Dermis blood vessel endothelial cell (primary cell): Measurements from ENCODE around the gene ACSM5. TPM values are rescaled to one million over a fixed set of nuclear protein-coding genes. Genes with fewer than 3 reads are reported as not detected.

ENCODE experiments used
- DNase-seq: peaks from one replicate; pipeline ENCODE4 v3.0.0; 2010
- total RNA-seq: library from RNA; depleted of rRNA; stranded (reverse); fragments of >200 nt; gene quantifications from 2 replicates; pipeline ENCODE4 v1.2.3, GENCODE V29; 2014

Gene ACSM5
- 0.74 and 2.0 TPM in 2 replicates for total RNA-seq

GRCh38 chr16:20409398-20410120, at the start of gene ACSM5:
Gene ACSM5, plus strand, starts transcription at chr16:20409534. Its CDS starts 1,951 bp downstream, at chr16:20411485.
- DNase-seq: no peak

DNA sequence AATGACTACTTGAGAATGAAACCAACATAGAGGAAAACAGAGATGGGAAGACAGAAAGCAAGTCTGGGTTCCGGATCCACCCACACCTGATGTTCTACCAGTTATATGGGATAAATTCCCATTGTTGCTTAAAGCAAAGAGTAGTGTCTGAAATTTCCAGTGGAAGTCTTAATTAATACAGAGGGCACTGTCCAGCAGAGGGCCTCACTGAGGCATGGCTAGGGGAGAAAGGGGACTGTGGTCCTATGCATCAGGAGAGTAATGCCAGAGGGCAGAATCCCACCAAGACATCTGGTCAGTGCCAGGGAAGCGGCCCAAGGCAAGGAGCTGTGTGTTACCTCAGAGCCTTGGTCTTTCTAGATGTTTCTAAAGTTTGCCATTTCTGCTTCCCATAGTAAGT, 49.3 kb upstream of the ACSM5 start:
- DNase-seq: no peak

DNA sequence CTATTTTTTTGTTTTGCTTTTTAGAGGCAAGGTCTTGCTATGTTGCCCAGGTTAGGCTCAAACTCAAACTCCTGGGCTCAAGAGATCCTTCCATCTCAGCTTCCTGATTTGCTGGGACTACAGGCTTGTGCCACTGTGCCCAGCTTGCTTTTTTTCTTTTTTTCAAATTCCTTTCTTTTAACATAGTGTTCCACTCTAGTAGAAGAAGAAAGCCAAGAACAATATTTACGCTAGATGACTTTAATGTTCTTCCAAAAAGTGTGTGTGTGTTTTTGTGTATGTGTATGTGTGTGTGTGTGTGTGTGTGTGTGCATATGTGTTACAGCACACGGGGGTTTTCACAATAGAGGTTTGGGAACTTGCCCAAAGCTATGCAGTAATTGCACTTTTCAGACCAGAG, 46.1 kb upstream of the ACSM5 start:
- DNase-seq: no peak

DNA sequence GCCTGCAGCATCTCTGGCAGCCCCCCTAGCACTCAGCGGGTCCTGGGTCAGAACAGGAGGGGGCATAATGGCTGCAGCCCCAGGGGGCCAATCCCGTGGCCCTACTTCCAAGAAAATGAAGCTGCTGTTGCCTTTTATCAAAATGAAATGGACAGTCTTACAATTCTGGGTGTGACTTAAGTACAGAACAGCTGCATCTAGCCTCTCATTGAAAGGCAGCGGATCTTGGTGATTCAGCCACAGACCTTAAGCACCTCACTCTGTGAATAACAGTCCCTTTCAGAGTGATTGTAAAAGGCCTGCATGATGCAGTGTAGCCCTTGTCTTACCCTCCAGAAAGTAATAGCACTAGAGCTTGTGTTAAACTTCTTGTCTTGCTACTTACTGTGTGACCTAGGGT, 45.3 kb upstream of the ACSM5 start:
- no peak for DNase-seq

- no peak for DNase-seq
Observed at GRCh38 chr16:20369452-20370054, 39.8 kb upstream of the ACSM5 start.

- DNase-seq: no peak
Observed at GRCh38 chr16:20372701-20373100, 36.6 kb upstream of the ACSM5 start.

- no peak for DNase-seq
Observed at GRCh38 chr16:20377181-20377580, 32.2 kb upstream of the ACSM5 start.

- no peak for DNase-seq
Observed at GRCh38 chr16:20380782-20381181, 28.6 kb upstream of the ACSM5 start.

- DNase-seq: no peak
Observed at GRCh38 chr16:20382202-20382948, 27.0 kb upstream of the ACSM5 start.

GRCh38 chr16:20383106-20384029, 26.0 kb upstream of the ACSM5 start:
- DNase-seq: peak; percentile 82

- peak; percentile 74 for DNase-seq
Observed at GRCh38 chr16:20385844-20386832, 23.2 kb upstream of the ACSM5 start.

DNA sequence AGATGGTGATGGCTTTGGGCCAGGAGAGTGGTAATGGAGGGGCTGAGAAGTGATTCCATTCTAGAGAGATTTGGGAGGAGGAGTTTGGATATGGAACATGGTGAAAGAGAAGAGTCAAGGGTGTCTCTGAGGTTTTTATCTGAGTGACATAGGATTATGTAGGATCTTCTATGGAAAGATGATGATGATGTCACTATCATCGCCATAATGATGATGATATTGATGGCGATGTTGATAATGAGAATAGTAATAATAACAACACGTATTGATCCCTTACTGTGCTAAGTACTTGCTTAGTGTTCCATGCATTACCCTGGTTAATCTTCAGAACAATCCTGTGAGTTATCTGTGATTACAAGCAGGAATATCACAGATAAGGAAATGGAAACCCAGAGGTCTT, 21.4 kb upstream of the ACSM5 start:
- no peak for DNase-seq

GRCh38 chr16:20388854-20389253, 20.5 kb upstream of the ACSM5 start:
- DNase-seq: no peak

- no peak for DNase-seq
Observed at GRCh38 chr16:20391045-20391444, 18.3 kb upstream of the ACSM5 start.

DNA sequence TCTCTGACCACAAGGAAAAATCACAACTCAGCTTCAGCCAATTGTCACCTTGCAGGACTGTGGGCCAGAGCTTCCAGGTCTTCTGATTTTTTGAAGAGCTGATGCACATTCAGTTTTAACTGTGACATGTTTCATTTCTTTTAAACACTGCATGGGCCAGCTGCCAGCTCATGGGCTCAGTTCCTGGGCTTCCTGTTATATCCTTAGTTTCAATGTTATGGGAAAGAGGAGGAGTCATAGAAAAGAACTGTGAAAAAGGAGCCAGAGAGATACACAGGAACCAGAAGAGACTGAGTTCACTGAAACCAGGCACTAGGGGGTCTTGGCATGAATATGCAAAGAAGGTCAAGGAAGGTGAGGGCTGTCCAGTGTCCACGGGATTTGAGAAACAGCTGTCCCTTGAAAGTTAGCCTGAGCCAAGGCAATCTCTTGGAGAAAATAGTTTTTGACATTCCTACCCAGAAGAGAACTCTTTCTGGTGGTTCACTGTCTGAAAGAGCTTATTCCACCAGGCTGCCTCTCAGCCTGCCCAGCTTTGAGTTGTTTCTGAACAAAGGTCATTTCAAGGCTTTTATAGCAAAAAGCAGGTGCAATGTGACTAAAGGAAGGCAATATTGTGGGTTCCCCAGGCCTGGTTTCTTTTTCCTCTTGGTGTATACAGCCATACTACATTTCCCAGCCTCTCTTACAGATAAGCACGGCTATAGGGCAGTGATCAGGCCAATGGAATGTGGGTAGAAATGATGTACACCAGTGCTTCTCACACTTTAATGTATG, 15.3 kb upstream of the ACSM5 start:
- DNase-seq: no peak

DNA sequence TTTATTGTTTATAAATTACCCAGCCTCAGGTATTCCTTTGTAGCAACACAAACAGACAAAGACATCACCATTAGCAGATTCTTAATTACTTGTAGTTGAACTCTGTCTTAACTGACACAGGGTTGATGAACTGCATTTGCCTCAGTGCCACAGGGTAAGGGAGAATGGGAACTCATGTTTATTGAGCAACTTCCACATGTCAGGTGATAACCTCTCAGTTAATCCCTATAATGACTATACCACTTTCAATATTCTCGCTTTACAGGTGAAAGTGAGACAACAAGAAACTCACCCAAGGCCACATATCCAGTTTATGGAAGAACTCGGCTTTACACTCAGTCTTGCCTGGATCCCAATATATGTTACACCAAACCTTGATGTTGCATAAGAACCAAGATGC, 13.4 kb upstream of the ACSM5 start:
- DNase-seq: no peak

DNA sequence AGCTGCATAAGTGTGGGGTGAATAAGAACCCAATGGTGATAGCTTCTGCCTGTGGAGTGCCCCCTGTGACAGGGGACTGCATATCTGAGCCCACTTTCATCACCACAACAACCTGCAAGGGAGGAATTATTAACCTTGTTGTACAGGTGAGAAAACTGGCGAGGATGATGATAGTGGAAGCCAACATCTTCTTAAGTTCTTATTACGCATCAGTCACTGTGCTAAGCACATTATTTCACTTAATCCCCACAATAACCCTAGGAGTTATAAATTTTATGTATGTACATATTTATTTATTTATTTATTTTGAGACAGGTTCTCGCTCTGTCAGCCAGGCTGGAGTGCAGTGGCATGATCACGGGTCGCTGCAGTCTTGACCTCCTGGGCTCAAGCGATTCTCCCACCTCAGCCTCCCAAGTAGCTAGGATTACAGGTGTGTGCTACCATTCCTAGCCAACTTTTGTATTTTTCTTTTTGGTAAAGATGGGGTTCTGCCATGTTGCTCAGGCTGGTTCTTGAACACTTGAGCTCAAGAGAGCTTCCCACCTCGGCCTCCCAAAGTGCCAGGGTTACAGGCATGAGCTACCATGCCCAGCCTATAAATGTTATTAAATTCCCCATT, 12.4 kb upstream of the ACSM5 start:
- no peak for DNase-seq

- DNase-seq: no peak
Observed at GRCh38 chr16:20397468-20398074, 11.8 kb upstream of the ACSM5 start.

DNA sequence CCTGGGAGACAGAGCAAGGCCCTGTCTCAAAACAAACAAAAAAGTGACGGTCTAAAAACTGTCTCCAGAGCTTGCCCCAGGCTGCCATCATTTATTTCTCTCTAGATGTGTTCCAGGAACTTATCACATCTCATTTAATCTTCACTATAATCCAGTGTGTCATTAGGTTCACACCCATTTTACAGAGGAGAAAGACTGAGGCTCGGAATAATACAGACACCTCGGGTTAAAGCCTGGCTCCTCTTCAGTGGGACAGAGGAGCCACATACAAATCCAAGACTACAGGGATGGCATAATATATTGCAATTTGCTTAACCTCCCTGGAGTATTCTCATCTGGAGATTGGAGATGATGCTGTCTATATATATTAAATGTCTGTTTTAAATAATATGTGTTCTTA, 10.7 kb upstream of the ACSM5 start:
- no peak for DNase-seq

DNA sequence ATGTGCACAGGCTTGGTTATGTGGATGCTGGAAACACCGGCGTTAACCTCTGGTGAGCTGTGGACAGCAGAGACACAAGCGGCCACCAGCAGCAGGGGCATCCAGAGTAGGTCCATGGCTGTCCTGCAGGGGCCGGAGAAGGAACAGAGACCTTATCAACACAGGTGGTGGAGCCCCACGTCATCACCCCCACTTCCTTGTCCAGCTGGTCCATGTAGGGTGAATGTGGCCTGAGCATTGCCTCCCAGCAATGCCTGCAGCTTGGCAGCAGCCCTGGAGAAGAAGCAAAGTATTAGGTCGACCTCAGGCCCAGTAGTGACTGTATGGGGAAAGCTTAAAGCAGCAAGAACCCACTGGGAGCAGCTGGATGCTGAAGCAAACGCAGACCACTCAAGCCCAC, 10.1 kb upstream of the ACSM5 start:
- DNase-seq: no peak
